H1 (cell line): ENCODE results near the gene OGG1. TPM values are rescaled to one million over a fixed set of nuclear protein-coding genes. Genes with fewer than 3 reads are reported as not detected.

ENCODE experiments used
- CTCF ChIA-PET: fragments of 300-600 bp; sonication (Branson Sonifier 250); formaldehyde crosslinking; loops from one replicate; lab custom pipeline; 2021; ENCODE audit not compliant: partially characterized antibody; lab: Charles Lee
- POLR2A ChIA-PET: fragments of 300-600 bp; sonication (Branson Sonifier 250); formaldehyde crosslinking; loops from one replicate; lab custom pipeline; 2021; ENCODE audit warnings: inconsistent platforms; ENCODE audit not compliant: partially characterized antibody; lab: Charles Lee
- DNase-seq, 2 experiments: peaks; one replicate each; pipeline versions ENCODE4 v3.0.0 to v3.0.0-alpha.2; 2010 to 2022; ENCODE audit warnings: low spot score in 2 of 2, low read depth in 1 of 2, mixed read lengths in 1 of 2
- FAIRE-seq: peaks from 2 replicates; lab custom pipeline; 2011; peaks lifted over from hg19 to GRCh38; lab: Jason Lieb, UNC
- H2AFZ ChIP-seq: 2 replicates; pipeline ENCODE4 v1.8.1; 2012; ENCODE audit warnings: low read length, inconsistent platforms
- H2AK5ac ChIP-seq: 2 replicates; pipeline ENCODE4 v1.6.1; 2013; ENCODE audit warnings: low read depth, low read length
- H2BK120ac ChIP-seq: replicated peaks from 2 replicates; pipeline ENCODE3; 2013; ENCODE audit warnings: low read depth, low read length, inconsistent platforms
- H2BK12ac ChIP-seq: 2 replicates; pipeline ENCODE4 v1.6.1; 2013; ENCODE audit warnings: low read depth, low read length
- H2BK15ac ChIP-seq: 2 replicates; pipeline ENCODE4 v1.6.1; 2013; ENCODE audit warnings: low read length
- H2BK20ac ChIP-seq: 2 replicates; pipeline ENCODE4 v1.6.1; 2013; ENCODE audit warnings: low read length
- H2BK5ac ChIP-seq: 2 replicates; pipeline ENCODE4 v1.6.1; 2013; ENCODE audit warnings: low read depth, low read length
- H3K14ac ChIP-seq: 2 replicates; pipeline ENCODE4 v1.6.1; 2013; ENCODE audit warnings: inconsistent platforms; ENCODE audit not compliant: insufficient read length
- H3K18ac ChIP-seq: 2 replicates; pipeline ENCODE4 v1.6.1; 2013; ENCODE audit warnings: low read length; ENCODE audit errors: extremely low read depth
- H3K23ac ChIP-seq: 2 replicates; pipeline ENCODE4 v1.6.1; 2013; ENCODE audit warnings: inconsistent platforms; ENCODE audit not compliant: insufficient read length
- H3K23me2 ChIP-seq: 2 replicates; pipeline ENCODE4 v1.6.1; 2013; ENCODE audit warnings: low read depth, low read length
- H3K27ac ChIP-seq: 2 replicates; pipeline ENCODE4 v1.6.1; 2011; ENCODE audit warnings: low read depth, low read length, inconsistent platforms
- H3K27me3 ChIP-seq, 4 experiments: replicated peaks in 1 of 4; 1 replicate in 1 of 4; 2 replicates in 3 of 4; pipeline versions ENCODE4 v1.6.1 to v1.8.1; 2011 to 2013; ENCODE audit warnings: low read length in 3 of 4, mild to moderate bottlenecking in 3 of 4, inconsistent platforms in 2 of 4, mixed read lengths in 2 of 4, moderate library complexity in 1 of 4; ENCODE audit not compliant: control insufficient read depth in 3 of 4, insufficient read depth in 3 of 4; ENCODE audit errors: extremely low read depth in 1 of 4
- H3K36me3 ChIP-seq, 4 experiments: 2 replicates each; pipeline versions ENCODE4 v1.6.1 to v1.8.1; 2011 to 2013; ENCODE audit warnings: mild to moderate bottlenecking in 4 of 4, low read length in 3 of 4, moderate library complexity in 2 of 4, control low read depth in 1 of 4, inconsistent platforms in 1 of 4; ENCODE audit not compliant: insufficient read depth in 4 of 4, control insufficient read depth in 2 of 4
- H3K4ac ChIP-seq: replicated peaks from 2 replicates; pipeline ENCODE3; 2013; ENCODE audit warnings: low read length, low read depth, mixed read lengths, inconsistent platforms; ENCODE audit not compliant: insufficient read length
- H3K4me1 ChIP-seq, 4 experiments: replicated peaks in 1 of 4; 1 replicate in 1 of 4; 2 replicates in 3 of 4; pipeline versions ENCODE4 v1.6.1 to v1.8.1; 2011 to 2013; ENCODE audit warnings: low read length in 3 of 4, inconsistent platforms in 2 of 4, mixed read lengths in 1 of 4; ENCODE audit not compliant: insufficient read depth in 4 of 4, control insufficient read depth in 3 of 4
- H3K4me2 ChIP-seq, 2 experiments: 2 replicates each; pipeline versions ENCODE4 v1.6.1 to v1.8.1; 2011 to 2013; ENCODE audit warnings: low read depth in 2 of 2, low read length in 2 of 2, control low read depth in 1 of 2, inconsistent platforms in 1 of 2, mild to moderate bottlenecking in 1 of 2; ENCODE audit not compliant: insufficient read depth in 1 of 2
- H3K4me3 ChIP-seq, 4 experiments: fragments of 200-600, 300-600 bp in 1 of 4; sonication (generic), shearing (Covaris generic), sonication (Bioruptor Twin) in 1 of 4; 2 replicates each; pipeline versions ENCODE4 v1.5.1 to v1.8.1; 2011 to 2016; ENCODE audit warnings: low read length in 4 of 4, low read depth in 3 of 4, control low read depth in 2 of 4, inconsistent platforms in 2 of 4, mild to moderate bottlenecking in 2 of 4, mixed read lengths in 1 of 4, moderate library complexity in 1 of 4; ENCODE audit not compliant: insufficient read depth in 2 of 4; ENCODE audit errors: extremely low read depth in 1 of 4
- H3K56ac ChIP-seq: replicated peaks from 2 replicates; pipeline ENCODE3; 2013; ENCODE audit warnings: low read depth, mild to moderate bottlenecking, mixed read lengths, low read length, inconsistent platforms; ENCODE audit not compliant: insufficient read length
- H3K79me1 ChIP-seq: 2 replicates; pipeline ENCODE4 v1.6.1; 2013; ENCODE audit warnings: low read depth, low read length, control low read depth
- H3K79me2 ChIP-seq, 2 experiments: 2 replicates each; pipeline versions ENCODE4 v1.6.1 to v1.8.1; 2012 to 2013; ENCODE audit warnings: low read length in 2 of 2, mild to moderate bottlenecking in 2 of 2, inconsistent platforms in 1 of 2; ENCODE audit not compliant: insufficient read depth in 2 of 2, control insufficient read depth in 1 of 2
- H3K9ac ChIP-seq, 4 experiments: replicated peaks in 1 of 4; 1 replicate in 1 of 4; 2 replicates in 3 of 4; pipeline versions ENCODE4 v1.6.1 to v1.8.1; 2011 to 2013; ENCODE audit warnings: low read depth in 3 of 4, low read length in 3 of 4, control low read depth in 2 of 4, mild to moderate bottlenecking in 2 of 4, moderate library complexity in 2 of 4, inconsistent platforms in 1 of 4; ENCODE audit errors: extremely low read depth in 1 of 4
- H3K9me3 ChIP-seq, 2 experiments: 2 replicates each; pipeline versions ENCODE4 v1.6.1 to v1.8.1; 2012 to 2013; ENCODE audit warnings: mild to moderate bottlenecking in 2 of 2, moderate library complexity in 2 of 2, control low read depth in 1 of 2, inconsistent platforms in 1 of 2, low read depth in 1 of 2, low read length in 1 of 2, mixed read lengths in 1 of 2; ENCODE audit not compliant: insufficient read depth in 2 of 2
- H4K20me1 ChIP-seq, 2 experiments: replicated peaks in 1 of 2; 2 replicates each; pipeline versions ENCODE3 to v1.8.1; 2011 to 2013; ENCODE audit warnings: inconsistent platforms in 2 of 2, low read length in 2 of 2, mild to moderate bottlenecking in 1 of 2; ENCODE audit not compliant: insufficient read depth in 2 of 2, control insufficient read depth in 1 of 2
- H4K5ac ChIP-seq: 2 replicates; pipeline ENCODE4 v1.6.1; 2013; ENCODE audit warnings: low read length, low read depth, mixed read lengths, inconsistent platforms; ENCODE audit not compliant: insufficient read length
- H4K8ac ChIP-seq: 2 replicates; pipeline ENCODE4 v1.8.0; 2013; ENCODE audit warnings: mild to moderate bottlenecking, moderate library complexity, low read length, inconsistent platforms; ENCODE audit not compliant: insufficient read depth; ENCODE audit errors: extremely low read depth
- H4K91ac ChIP-seq: replicated peaks from 2 replicates; pipeline ENCODE3; 2013; ENCODE audit warnings: low read length, mixed read lengths, inconsistent platforms; ENCODE audit not compliant: insufficient read length
- ASH2L ChIP-seq: fragments of 200-600, 300-600 bp; sonication (generic); IDR thresholded peaks from one replicate; pipeline ENCODE4 v1.7.1; 2017; ENCODE audit warnings: low read length
- ATF3 ChIP-seq: IDR thresholded peaks from 2 replicates; pipeline ENCODE4 v1.6.1; 2011; ENCODE audit warnings: low read depth, mild to moderate bottlenecking, low read length; ENCODE audit not compliant: insufficient read depth
- CBX5 ChIP-seq: fragments of 300-800, 300-1000 bp; sonication (generic); IDR thresholded peaks from 2 replicates; pipeline ENCODE4 v1.7.1; 2016; ENCODE audit warnings: antibody characterized with exemption, low read length, low read depth
- CTBP2 ChIP-seq: IDR thresholded peaks from 2 replicates; pipeline ENCODE4 v1.7.0; 2011; ENCODE audit warnings: borderline replicate concordance, mild to moderate bottlenecking, moderate library complexity, mixed read lengths, low read length; ENCODE audit not compliant: insufficient read depth, insufficient read length
- CTCF ChIP-seq, 3 experiments: IDR thresholded peaks; 1 replicate in 2 of 3; 2 replicates in 1 of 3; pipeline versions ENCODE4 v1.5.1 to v1.6.1; 2011; ENCODE audit warnings: low read length in 3 of 3, mild to moderate bottlenecking in 3 of 3, inconsistent platforms in 2 of 3, low read depth in 1 of 3, moderate library complexity in 1 of 3; ENCODE audit not compliant: insufficient read depth in 1 of 3; ENCODE audit errors: control extremely low read depth in 1 of 3
- FOSL1 ChIP-seq: IDR thresholded peaks from 2 replicates; pipeline ENCODE4 v1.6.1; 2011; ENCODE audit warnings: mild to moderate bottlenecking, low read depth, low read length, moderate library complexity; ENCODE audit not compliant: insufficient read depth
- POLR2A ChIP-seq, 2 experiments: IDR thresholded peaks; 1 replicate in 1 of 2; 2 replicates in 1 of 2; pipeline ENCODE4 v1.6.1; 2011; ENCODE audit warnings: low read depth in 2 of 2, low read length in 2 of 2, mild to moderate bottlenecking in 2 of 2; ENCODE audit errors: control extremely low read depth in 1 of 2
- RAD21 ChIP-seq, 2 experiments: IDR thresholded peaks in 1 of 2; conservative IDR thresholded peaks in 1 of 2; 2 replicates each; pipeline ENCODE4 v1.6.1; 2011; ENCODE audit warnings: low read depth in 2 of 2, low read length in 2 of 2, improper control_type of control experiment in 1 of 2, inconsistent platforms in 1 of 2, mild to moderate bottlenecking in 1 of 2, moderate library complexity in 1 of 2
- RBBP5 ChIP-seq: IDR thresholded peaks from 2 replicates; pipeline ENCODE4 v1.7.1; 2012; ENCODE audit warnings: low read depth, mild to moderate bottlenecking, inconsistent platforms, low read length, moderate library complexity, borderline replicate concordance
- YY1 ChIP-seq: IDR thresholded peaks from 2 replicates; pipeline ENCODE4 v1.6.1; 2011; ENCODE audit warnings: low read depth, mild to moderate bottlenecking, low read length
- WGBS, 2 experiments: shearing (Covaris generic) in 1 of 2; methylation state at CpG; one replicate each; pipeline versions ENCODE4 v1.1.6 to v1.1.7; 2013 to 2015; ENCODE audit warnings: low lambda C conversion rate in 2 of 2, mixed read lengths in 2 of 2, inconsistent platforms in 1 of 2, low coverage in 1 of 2, missing lambda C conversion rate in 1 of 2; ENCODE audit not compliant: insufficient replicate concordance in 2 of 2, insufficient coverage in 1 of 2, insufficient read length in 1 of 2; ENCODE audit errors: extremely low coverage in 1 of 2, missing lambda C conversion rate in 1 of 2; 5-methylcytosine and 5-hydroxymethylcytosine counted together
- polyA plus RNA-seq, 7 experiments: library from polyadenylated mRNA; depleted of rRNA in 3 of 7; stranded (reverse) in 5 of 7; unstranded in 2 of 7; fragments of >200 nt in 5 of 7; fragments of 200-250 nt in 2 of 7; gene quantifications; 1 replicate in 5 of 7; 2 replicates in 1 of 7; 4 replicates in 1 of 7; pipeline versions ENCODE4 v1.2.1 to v1.2.3, GENCODE V29; 2011 to 2013; ENCODE audit warnings: missing spikeins in 2 of 7, mixed read lengths in 2 of 7
- total RNA-seq: library from RNA; stranded (reverse); fragmentation: NEBNext Ultra II Directional; extraction: Animal tissue kit (Norgen Biotek cat#: 25700); gene quantifications from 2 replicates; pipeline ENCODE4 v1.2.1, GENCODE V29; 2021

OGG1 gene
- total and polyA plus RNA-seq, 2 of the 8 experiments (the other 6 are each of a cell fraction or from before 2014, with no cell fraction given), result 29.6 to 46.8 TPM

DNA sequence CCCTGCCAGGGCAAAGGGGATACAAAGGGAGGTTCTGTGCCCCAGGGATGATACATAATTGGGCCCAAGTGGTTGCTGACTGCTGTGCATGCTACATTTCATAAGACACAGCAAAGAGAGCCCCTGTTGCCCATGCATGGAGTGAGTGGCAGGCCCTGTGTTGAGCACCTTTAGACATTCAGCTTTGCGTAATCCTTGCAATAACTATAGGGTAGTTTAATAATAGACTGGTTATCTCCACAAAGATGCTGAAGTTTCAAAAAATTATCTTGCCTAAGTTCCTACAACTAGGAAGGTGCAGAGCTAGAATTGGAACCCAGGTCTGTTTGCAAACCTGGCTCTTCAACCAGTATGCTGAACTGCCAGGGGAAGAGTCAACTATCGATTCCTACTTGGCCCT lies 1.7 kb upstream of the OGG1 start:
- Histone ChIP-seq H3K4me2 (no peak overlapping the region), H2BK5ac (no peak overlapping the region), H4K91ac (no peak overlapping the region), H3K56ac (no peak overlapping the region), H3K23ac (no peak overlapping the region), H2BK20ac (no peak overlapping the region), H4K8ac (no peak overlapping the region), H2BK12ac (no peak overlapping the region), H3K4me1 (peaks cover 0 to 9% (median 6%) of the 10 kb centered on the region in 4 experiments; a peak in 4 of 7 replicates), H3K4me3 (no peak overlapping the region), H2BK120ac (no peak overlapping the region), H3K9me3 (no peaks in the 10 kb centered on the region), H4K5ac (no peak overlapping the region), H3K27me3 (no peaks in the 10 kb centered on the region), H3K36me3 (peaks cover 33 to 71% (median 62%) of the 10 kb centered on the region in 4 experiments), H3K79me1 (peaks cover 7% of the 10 kb centered on the region), H3K79me2 (peaks cover 0 to 11% of the 10 kb centered on the region in 2 experiments; a peak in 2 of 4 replicates), H2AFZ (no peak overlapping the region), H2AK5ac (no peak overlapping the region), H3K4ac (no peak overlapping the region), H2BK15ac (no peak overlapping the region), H3K14ac (no peak overlapping the region), H3K18ac (no peak overlapping the region), H4K20me1 (peaks cover 0 to 2% of the 10 kb centered on the region in 2 experiments), H3K9ac (no peak overlapping the region), H3K27ac (no peak overlapping the region), H3K23me2 (peaks cover 6% of the 10 kb centered on the region)
- WGBS, 2 experiments, result 85% methylated on average over 2 of the region's 2 CpGs; no CpG with 5 or more reads in 1 of the 2 experiments
- POLR2A ChIA-PET, result interaction anchor here (1.0 to 5.4 kb wide), 6 partner anchors 8 to 24 kb away, joined by 3 to 60 read pairs (median 12); partner anchors contain the start of gene BRPF1
- CTCF ChIA-PET, result interaction anchor here (0.5 to 0.7 kb wide), 2 partner anchors 38 to 243 kb away, joined by 3 read pairs; no protein-coding TSS in a partner anchor
- FAIRE-seq, result no peak
- no peak for DNase-seq
- TF ChIP-seq ATF3, result no peak
- no peak for TF ChIP-seq ASH2L
- no peak for TF ChIP-seq CBX5
- TF ChIP-seq FOSL1, result no peak
- TF ChIP-seq YY1, result no peak
- no peak for TF ChIP-seq RAD21 (IDR thresholded peaks at IDR 0.05 in 1 of 2, conservative IDR thresholded peaks at IDR 0.05 in 1 of 2; ENCODE audit: low read depth in 2 of 2, low read length in 2 of 2)
- TF ChIP-seq RBBP5, result no peak
- TF ChIP-seq CTBP2, result no peak
- no peak for TF ChIP-seq POLR2A (IDR thresholded peaks at IDR 0.05; ENCODE audit: control extremely low read depth in 1 of 2, low read depth in 2 of 2, low read length in 2 of 2)
- TF ChIP-seq CTCF (IDR thresholded peaks at IDR 0.05; ENCODE audit: control extremely low read depth in 1 of 3, insufficient read depth in 1 of 3, low read depth in 1 of 3, low read length in 3 of 3), result no peak
